HG02943 (cell line): Measurements from ENCODE around the gene TMEM184A.
"Not testable (repeated sequence)": the region's sequence is repeated elsewhere in the genome, so short reads cannot be mapped to it uniquely, and the experiment has no call there.

Source experiments
- ATAC-seq: cut with Tn5 transposase; IDR thresholded peaks from one replicate; pipeline ENCODE4 v1.9.1; 2021; ENCODE audit warnings: mild to moderate bottlenecking, low read depth, moderate library complexity; ENCODE audit not compliant: unreplicated experiment

The TMEM184A gene

DNA sequence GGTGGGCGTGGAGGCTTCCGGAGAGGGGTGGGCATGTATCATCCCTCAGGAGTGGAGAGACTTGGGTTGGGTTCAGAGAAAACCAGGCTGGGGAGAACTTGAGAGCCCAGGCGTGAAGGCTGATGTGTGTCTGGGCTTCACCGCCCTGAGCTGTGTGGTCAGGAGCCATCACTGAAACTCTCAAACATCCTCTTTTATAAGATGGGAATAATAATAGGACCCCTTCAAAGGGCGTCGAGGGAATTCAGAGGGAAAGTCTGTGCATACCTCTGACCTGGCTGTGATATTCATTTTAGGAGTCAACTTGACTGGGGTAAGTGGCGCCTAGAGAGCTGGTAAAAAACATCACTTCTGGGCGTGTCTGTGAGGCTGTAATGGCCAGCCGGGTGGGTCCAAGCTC lies 34.9 kb upstream of the TMEM184A start:
- no peak for ATAC-seq

GRCh38 chr7:1590476-1590875 lies 34.5 kb upstream of the TMEM184A start:
- ATAC-seq, result no peak

DNA sequence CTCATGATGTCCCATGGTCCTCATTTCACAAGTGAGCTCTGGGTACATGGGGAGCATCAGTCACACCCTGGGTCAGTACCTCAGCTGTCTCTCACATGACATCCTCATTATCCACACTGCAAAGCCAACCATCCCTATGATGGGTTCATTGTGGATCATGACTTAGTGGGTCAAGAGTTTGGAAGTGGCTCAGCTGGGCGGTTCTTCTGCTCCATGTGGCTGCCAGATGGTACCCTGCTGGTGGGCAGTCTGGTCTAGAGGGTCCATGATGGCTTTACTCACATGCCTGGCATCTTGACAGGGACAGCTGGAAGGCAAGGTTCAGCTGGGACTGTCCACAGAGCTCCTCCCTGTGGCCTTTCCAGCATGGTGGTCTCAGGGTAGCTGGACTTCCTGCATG lies 33.0 kb upstream of the TMEM184A start:
- ATAC-seq, result no peak

- no peak for ATAC-seq
These were observed 31.7 kb upstream of the TMEM184A start for GRCh38 chr7:1587738-1588137.

DNA sequence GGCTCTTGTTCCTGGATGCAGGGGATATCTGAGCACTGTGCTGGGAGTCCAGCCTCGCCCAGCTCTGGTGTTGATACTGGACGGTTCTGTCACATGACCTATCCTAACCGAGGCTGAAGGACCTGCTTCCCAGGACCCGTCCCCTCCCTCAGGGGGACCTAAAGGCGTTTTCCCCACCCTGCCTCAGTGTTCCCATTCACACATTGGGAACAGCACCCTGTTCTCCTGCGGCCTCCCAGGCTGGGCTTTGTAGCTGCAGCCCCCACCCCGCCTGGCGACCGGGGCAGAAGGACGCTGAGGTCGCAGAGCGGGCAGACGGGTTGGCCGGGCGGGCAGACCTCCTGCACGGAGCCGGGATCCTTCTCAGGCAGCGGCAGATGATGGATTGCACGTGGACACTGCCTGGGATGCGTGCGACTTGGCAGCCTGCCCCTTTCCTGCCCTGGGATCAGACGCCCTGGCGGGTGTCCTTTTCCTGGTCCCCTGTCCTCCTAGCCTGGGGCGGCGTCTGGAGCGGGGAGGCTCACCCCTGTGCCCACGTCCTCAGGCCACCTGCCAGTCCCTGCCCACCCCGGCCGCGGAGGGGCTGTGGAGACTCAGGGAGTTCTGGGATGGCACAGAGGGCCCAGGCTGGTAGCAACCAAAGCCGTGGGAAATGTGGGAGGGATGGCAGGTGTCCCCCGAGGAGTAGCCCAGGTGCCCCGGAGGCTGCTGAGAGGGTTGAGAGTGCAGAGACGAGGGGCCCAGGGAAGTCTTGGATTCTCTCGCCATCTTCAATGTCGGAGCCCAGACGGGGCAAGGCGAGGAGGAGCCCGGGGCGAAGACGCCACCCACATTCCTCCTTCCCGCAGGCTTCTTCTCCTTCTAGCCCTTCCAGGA lies 31.1 kb upstream of the TMEM184A start:
- ATAC-seq, result no peak

DNA sequence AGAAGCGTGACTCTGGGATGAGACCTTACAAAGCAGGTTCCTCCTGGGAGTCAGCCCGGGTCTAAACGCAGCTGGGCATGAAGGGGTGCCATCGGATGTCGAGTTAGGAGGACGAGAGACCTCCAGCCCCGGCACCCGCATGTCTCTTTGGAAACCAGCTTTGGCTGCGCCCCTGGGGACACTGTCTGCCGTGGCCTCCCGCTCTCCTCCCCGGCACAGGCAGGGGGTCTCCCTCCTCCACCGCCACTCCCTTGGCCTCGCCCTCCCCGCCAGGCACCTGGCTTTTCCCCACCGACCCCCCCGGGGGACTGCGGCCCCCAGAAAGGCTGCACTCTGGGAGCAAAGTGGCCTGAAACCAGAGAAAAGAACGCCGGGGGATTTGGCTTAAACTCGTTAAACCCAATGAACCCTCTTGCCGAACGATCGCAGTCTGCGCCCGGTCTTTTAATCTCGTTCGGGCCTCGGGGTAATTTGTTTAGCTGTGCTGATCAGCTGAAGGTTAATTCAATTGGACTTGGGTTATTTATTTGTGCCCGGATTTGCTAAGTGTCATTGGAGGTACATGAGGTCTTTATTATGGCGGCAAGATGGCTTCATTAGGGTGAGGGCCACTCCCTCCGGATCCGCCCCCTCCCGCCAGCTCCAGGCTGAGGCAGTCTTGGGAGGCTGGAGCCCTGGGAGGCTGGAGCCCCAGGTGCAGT lies 30.3 kb upstream of the TMEM184A start:
- ATAC-seq, result no peak

DNA sequence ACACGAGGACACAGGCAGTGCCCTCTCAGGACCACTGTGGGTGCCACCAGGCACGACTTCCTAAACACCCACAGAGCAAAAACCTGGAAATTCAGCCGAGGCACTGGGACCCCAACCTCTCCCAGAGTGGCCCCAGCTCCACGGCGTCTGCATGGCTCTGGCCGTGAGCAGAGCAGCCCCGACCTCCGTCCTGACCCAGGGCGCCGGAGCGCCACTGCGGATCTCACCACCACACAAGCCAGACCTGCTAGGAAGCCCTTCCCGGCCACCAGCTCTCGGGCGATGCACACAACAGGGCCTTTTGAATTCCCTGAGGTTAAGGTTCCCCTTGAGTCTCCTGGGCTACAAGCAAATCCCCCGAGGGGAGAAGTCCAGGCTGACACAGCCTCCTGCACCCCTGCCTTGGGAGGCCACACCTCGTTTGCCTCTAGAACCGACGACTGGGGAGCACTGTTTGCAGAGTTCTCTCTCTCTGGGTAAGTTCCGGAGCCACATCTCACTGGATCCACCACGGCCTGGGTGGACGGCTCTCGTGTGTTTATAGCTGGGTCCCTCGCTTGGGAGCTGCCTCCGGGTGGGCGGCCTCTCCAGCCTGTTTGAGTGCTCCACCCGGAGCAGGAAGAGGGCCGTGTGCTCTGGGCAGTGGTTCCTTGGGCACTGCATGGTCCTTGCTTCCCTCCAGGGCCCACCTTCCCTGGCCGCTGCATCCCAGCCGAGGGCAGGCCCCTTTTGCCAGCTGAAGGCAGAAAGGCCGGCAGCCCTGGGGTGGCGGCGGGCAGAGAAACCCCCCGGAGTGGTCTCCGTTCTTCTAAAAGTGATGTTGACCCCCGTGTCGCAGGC lies 29.4 kb upstream of the TMEM184A start:
- no peak for ATAC-seq

DNA sequence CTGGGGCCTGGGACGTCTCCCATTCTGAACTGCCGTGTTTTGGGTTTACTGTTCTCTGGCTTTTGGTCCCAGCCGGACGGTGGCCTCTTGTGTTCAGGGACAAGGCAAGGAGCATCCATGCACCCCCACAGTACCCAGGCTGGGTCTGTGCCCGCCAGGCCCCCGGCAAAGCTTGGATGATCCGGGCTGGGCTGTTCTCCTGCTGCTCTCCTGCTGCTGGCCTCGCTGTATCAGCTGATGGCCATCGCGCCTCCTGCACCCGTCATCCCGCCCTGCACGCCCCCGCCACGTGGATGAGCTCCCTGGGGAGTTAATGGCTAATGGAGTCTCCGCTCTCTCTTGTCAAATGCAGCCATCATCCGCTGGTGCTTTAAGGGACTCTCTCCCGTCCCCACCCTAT lies 28.7 kb upstream of the TMEM184A start:
- no peak for ATAC-seq

DNA sequence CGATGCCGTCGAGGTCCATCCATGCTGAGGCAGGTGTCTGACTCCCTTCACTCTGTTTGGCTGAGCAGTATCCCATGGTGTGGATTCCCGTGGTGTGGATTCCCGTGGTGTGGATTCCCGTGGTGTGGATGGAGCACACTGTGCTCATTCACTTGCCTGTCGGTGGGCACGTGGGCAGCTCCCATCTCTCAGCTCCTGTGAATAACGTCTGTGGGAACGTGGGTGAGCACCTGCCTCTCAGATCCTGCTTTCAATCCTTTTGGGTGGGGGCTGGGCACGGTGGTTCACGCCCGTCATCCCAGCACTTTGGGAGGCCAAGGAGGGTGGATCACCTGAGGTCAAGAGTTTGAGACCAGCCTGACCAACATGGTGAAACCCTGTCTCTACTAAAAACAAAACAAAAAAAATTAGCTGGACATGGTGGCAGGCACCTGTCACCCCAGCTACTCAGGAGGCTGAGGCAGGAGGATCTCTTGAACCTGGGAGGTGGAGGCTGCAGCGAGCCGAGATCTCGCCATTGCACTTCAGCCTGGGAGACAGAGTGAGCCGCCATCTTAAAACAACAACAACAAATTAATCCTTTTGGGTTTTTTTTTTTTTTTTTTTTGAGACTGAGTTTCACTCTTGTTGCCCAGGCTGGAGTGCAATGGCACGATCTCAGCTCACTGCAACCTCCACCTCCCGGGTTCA lies 27.4 kb upstream of the TMEM184A start:
- ATAC-seq, result not testable (repeated sequence)

GRCh38 chr7:1580422-1581030 lies 24.5 kb upstream of the TMEM184A start:
- no peak for ATAC-seq

GRCh38 chr7:1579481-1580421 lies 23.7 kb upstream of the TMEM184A start:
- ATAC-seq, result no peak

DNA sequence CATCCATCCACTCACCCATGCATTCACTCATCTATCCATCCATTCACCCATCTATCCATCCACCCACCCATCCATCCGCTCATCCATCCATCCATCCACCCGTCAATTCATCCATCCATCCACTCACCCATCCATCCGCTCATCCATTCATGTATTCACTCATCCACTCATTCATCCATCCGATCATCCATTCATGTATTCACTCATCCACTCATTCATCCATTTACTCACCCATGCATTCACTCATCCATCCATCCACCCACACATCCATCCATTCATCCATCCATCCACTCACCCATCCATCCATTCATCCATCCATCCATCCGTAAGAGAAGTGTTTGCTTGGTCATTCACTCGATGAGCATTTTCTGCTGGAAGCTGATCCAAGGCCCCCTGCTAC lies 22.5 kb upstream of the TMEM184A start:
- no peak for ATAC-seq

- no peak for ATAC-seq
These were observed 20.7 kb upstream of the TMEM184A start for GRCh38 chr7:1576521-1577253.

- ATAC-seq, result no peak
These were observed 19.8 kb upstream of the TMEM184A start for GRCh38 chr7:1575809-1576208.

GRCh38 chr7:1572111-1572822 lies 16.3 kb upstream of the TMEM184A start:
- ATAC-seq, result no peak

DNA sequence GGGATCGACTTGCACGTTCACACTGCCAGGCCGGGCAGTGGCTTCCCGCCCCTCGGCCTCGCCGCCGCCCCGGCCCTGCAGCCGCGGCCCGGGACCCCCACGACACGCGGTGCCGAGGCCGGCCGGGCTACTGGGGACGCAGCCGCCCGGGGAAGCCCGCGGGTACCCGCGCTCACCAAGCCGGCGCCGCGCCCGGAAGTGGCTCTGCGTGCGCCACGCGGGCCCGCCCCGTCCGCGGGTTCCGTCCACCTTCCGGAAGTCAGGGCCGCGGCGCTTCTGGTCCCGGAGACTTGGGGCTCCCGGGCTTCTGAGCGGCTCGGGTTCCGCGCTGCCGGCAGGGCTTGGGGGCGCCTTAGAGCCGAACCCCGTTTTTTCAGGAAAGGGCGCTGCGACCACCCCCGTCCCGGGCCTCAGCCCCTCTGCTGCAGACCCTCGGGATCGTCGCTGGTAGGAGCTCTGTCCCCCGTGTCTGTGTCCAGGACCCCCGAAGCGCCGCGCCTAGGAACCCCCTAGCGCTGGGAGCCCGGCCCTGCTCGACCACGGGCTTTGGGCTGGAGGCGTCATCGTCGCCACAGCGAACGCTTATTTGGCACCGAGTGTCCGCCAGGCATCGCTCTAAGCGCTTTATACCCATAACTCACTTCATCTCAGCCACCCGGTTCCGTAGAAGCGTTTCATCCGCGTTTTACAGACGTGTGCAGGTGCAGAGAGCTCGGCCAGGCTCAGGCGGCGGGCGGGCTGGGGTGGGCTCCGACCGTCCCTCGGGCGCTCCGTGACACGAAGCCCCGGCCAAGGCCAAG lies 14.0 kb upstream of the TMEM184A start, which contains the start of gene PSMG3:
PSMG3 (minus strand) TSS at position 200 of the 800 bp plus-strand sequence. CDS start 693 bp downstream, outside the sequence.
- peak; percentile 83 for ATAC-seq

DNA sequence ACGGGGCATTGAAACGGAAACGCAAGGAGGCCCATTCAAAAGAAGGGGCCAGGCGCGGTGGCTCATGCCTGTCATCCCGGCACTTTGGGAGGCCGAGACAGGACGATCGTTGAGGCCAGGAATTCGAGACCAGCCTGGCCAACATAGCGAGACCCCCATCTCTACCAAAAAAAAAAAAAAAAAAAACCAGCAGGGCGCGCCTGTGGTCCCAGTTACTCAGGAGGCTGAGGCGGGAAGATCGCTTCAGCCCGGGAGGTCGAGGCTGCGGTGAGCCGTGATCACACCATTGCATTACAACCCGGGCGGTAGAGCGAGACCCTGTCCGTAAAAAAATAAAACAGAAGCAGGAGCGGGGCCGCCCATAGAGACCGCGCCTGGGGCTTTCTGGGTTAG lies 13.4 kb upstream of the TMEM184A start:
- no peak for ATAC-seq
